HG02938 (cell line): ENCODE results near the gene GPR68.

Experiments used
- ATAC-seq: cut with Tn5 transposase; IDR thresholded peaks from one replicate; pipeline ENCODE4 v1.9.1; 2021; ENCODE audit warnings: mild to moderate bottlenecking, moderate library complexity; ENCODE audit not compliant: unreplicated experiment

The GPR68 gene, protein sequence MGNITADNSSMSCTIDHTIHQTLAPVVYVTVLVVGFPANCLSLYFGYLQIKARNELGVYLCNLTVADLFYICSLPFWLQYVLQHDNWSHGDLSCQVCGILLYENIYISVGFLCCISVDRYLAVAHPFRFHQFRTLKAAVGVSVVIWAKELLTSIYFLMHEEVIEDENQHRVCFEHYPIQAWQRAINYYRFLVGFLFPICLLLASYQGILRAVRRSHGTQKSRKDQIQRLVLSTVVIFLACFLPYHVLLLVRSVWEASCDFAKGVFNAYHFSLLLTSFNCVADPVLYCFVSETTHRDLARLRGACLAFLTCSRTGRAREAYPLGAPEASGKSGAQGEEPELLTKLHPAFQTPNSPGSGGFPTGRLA

DNA sequence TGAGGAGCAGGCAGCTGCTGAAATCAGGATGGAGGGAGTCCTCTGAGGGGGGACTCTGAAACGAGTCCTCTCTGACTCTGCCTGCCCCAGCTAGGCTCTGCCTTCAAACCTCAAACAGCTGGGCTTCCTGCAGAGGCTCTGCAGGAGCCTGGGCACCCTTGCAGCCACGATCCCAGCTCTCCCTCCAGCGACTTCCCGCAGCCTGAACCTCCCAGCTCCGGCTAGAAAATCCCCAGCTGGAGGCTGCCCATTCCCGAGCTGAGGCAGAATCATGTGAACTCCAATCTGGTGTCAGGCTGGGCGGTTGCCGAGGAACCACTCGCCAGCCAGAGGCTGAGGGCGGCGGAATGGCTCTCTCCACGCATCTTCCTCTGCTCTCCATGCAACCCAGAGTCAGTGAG lies at the start of gene GPR68:
Gene GPR68, minus strand, starts transcription at position 204 of the 401 bp plus-strand sequence. CDS start 9,654 bp downstream, outside the sequence.
- ATAC-seq, result no peak

- no peak for ATAC-seq
Measured at GRCh38 chr14:91294153-91294552, 49.6 kb upstream of the GPR68 start.

DNA sequence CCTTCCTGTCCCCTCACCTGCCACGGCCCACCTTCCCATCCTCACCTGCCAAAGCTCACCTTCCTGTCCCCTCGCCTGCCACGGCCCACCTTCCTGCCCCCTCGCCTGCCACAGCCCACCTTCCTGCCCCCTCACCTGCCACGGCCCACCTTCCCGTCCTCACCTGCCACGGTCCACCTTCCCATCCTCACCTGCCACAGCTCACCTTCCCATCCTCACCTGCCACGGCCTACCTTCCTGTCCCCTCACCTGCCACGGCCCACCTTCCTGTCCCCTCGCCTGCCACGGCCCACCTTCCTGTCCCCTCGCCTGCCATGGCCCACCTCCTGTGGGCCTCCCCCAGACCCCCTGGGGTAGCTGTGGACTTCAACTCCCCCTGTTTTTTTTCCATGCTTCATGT lies 48.8 kb upstream of the GPR68 start:
- no peak for ATAC-seq

DNA sequence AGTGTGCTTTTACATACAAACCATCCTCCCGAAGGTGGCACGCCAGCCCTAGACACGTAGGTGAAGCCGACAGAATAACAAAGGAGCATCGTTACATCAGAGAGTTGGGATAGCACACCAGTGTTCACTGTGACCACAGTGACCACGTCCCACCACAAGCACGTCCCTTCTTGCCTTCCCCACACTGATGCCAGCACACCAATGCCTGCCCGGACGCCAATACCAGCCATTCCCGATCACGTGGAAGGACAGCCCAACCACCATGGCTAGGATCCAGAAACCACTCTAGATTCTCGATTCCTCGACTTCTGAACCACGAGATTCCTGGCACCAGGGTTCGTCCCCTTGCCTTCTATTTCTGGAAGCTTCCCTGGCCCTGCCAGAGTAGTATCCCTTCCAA lies 48.0 kb upstream of the GPR68 start:
- ATAC-seq, result no peak

- no peak for ATAC-seq
Measured at GRCh38 chr14:91291786-91292405, 47.4 kb upstream of the GPR68 start.

DNA sequence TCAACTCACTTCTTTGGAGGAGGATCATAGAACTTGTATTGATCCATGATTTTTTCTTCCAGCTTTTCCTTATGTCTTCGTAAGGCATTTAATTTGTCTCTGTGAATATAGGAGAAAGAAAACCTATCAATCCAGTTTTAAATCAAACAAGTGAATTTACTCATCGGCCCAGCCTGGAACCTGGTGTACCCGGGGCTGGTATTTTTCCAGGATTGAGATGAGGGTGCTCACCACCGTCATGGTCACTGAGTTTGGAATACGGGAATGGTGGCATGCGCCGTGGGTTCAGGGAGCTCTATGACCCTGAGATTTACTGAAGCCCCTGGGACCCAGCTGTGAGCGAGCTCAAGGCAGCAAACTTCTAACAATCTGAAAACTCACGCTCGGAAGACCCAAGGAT lies 46.5 kb upstream of the GPR68 start:
- ATAC-seq, result no peak

GRCh38 chr14:91289464-91289863 lies 45.0 kb upstream of the GPR68 start:
- ATAC-seq, result no peak

DNA sequence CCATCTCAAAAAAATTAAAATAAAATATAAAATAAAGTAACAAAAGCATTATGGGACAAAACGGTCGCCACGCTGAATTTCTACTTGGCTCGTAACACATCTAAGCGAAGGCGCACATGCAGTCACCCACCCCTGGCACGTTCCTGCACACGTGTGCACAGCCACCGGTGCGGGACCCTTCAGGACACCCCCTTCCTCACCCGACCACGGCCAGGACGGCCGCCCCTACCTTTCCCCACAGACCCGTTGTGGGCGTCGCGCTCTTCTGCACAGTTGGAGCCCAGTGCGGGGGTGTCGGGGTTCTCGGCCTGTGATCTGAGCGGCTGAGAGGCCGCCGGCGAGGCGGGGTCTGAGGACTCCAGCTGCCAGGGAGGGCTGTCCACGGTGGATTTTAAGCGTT lies 44.4 kb upstream of the GPR68 start:
- ATAC-seq, result no peak

DNA sequence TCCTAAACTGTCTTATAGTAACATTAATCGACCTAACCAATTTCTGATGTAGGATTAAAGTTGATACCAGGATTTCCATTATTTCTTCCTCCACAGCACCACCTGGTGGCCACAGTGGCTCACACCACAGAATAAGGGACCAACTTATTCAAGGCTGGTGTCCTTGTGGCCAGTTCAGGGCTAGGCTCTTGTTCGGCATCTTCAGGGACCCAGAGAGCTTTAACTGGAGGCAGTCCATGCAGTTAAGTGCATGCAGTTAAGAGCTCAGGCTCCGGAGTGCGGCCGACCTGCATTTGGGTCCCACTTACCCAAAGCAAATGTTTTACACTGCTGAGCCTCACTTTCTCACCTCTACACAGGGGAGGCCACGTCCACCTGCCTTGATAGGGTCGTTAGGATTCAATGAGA lies 42.0 kb upstream of the GPR68 start:
- ATAC-seq, result no peak

- ATAC-seq, result no peak
Measured at GRCh38 chr14:91284791-91285548, 40.5 kb upstream of the GPR68 start.

GRCh38 chr14:91284146-91284790 lies 39.8 kb upstream of the GPR68 start:
- ATAC-seq, result no peak

GRCh38 chr14:91283666-91284065 lies 39.2 kb upstream of the GPR68 start:
- ATAC-seq, result no peak

DNA sequence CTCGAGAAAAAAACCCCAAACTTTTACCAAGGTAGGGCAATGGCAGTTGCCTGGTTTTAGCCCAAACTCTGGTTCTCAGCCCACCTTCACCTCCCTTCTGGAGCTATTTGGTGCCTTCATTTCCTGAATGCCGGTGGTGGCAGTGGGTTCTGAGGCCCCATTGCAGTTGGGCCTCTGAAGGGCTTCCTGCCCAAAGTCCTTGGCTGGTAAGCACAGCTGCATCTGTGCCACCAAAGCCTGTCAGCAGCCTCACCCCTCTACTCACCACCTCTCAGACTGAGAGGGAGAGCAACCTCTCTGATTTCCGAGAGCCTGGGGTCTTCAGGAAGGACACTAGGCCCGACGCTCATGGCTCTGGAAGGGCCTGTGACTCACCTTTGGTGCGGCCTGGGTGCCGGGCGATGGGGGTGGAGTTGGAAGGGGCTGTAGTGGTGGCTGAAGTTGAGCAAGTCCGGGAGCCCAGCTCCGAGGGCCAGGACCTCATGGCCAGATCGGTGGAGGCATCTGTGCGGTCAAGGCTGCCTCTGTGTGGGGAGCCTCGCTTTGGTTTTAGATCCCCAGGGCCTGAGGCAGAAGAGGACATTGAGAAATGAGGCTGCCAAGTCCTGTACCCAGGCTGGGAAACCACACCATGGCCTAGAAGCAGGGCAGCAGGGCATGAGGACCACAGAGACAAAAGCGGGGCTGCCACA lies 38.6 kb upstream of the GPR68 start:
- no peak for ATAC-seq

GRCh38 chr14:91281346-91281745 lies 36.8 kb upstream of the GPR68 start:
- no peak for ATAC-seq

- ATAC-seq, result no peak
Measured at GRCh38 chr14:91280129-91280528, 35.6 kb upstream of the GPR68 start.

GRCh38 chr14:91279354-91279753 lies 34.9 kb upstream of the GPR68 start:
- no peak for ATAC-seq

DNA sequence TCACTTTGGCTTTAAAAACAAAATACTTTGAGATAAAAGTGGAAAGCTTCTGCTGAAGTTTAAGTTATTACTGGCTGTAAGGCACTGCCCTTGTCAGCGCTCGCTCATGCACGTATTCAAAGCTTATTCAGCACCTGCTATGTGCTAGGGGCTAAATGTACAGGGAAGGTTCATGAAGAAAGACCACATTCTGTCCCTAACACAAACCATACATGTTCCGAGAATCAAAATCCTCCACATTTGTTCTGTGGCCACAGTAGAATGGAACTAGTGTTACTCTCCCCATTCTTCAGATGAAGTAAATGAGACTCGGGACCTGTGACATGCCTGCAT lies 33.8 kb upstream of the GPR68 start:
- no peak for ATAC-seq

DNA sequence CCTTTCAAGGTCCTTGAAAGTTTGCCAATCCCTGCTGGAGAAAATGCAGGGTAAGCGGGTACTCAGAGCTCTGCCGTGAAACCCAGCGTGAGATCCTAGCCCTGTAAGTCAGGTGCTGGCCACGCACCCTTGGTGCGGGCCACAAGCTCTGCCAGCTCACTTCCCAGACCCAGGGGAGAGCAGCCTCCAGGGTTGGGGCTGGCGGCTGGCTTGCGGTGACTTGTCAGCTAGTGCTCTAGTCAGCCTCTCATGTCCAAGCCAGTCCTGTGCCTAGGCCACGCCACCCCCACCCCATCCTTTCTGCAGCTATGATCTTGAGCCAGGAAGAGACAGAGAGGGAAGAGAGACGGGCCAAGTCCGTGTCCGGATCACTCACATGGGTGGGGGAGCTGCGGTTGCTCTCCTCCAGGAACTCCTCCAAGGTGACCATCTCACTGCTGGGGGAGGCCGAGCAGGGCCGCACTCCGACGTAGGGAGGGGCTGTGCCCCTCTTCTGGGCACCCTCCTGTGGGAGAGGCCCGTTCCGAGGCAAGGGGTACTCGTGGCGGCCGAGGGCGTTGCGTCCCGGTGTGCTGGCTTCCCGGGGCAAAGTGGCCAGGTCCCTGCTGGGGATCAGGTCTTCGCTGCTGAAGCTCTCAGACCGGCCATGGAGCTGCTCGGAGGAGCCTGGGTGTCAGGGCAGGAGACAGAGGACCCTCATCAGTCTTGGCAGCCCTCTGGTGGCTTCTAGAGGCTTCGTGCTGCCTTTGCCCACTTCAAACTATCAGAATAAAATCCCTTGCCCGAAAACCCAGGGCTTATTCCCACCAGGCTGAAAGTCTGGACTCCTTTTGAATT lies 33.3 kb upstream of the GPR68 start:
- no peak for ATAC-seq

- ATAC-seq, result no peak
Measured at GRCh38 chr14:91274796-91275195, 30.3 kb upstream of the GPR68 start.

- ATAC-seq, result no peak
Measured at GRCh38 chr14:91273885-91274273, 29.4 kb upstream of the GPR68 start.
